HG02588 (cell line): Measurements from ENCODE around the gene IGFN1.
"Not testable (repeated sequence)": the region's sequence is repeated elsewhere in the genome, so short reads cannot be mapped to it uniquely, and the experiment has no call there.

ENCODE experiments used
- ATAC-seq: cut with Tn5 transposase; IDR thresholded peaks from one replicate; pipeline ENCODE4 v1.9.1; 2021; ENCODE audit warnings: mild to moderate bottlenecking, moderate library complexity; ENCODE audit not compliant: unreplicated experiment

The IGFN1 gene

GRCh38 chr1:201239646-201240045 is 49.0 kb downstream of the IGFN1 start:
- not testable (repeated sequence) for ATAC-seq

DNA sequence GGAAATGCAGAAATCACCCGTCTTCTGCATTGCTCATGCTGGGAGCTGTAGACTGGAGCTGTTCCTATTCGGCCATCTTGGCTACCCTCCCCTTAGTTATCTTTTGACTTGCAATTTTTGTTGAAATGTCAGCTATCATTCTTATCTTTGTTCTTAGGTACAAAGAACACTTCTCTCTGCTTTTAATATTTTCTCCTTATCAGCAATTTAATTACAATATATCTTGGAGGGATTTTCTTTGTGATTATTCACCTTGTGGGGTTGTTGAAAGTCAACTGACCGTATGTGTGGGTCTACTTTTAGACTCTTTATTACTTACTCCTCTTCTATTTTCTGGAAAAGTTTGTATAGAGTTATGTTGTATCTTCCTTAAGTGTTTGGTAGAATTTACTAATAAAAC is 49.5 kb downstream of the IGFN1 start:
- no peak for ATAC-seq

- ATAC-seq, result no peak
These were observed 51.1 kb downstream of the IGFN1 start for GRCh38 chr1:201241736-201242135.

GRCh38 chr1:201245082-201245481 is 54.5 kb downstream of the IGFN1 start:
- no peak for ATAC-seq

GRCh38 chr1:201248721-201249559 is 58.3 kb downstream of the IGFN1 start:
- no peak for ATAC-seq

- no peak for ATAC-seq
These were observed 59.8 kb downstream of the IGFN1 start for GRCh38 chr1:201250326-201251011.

DNA sequence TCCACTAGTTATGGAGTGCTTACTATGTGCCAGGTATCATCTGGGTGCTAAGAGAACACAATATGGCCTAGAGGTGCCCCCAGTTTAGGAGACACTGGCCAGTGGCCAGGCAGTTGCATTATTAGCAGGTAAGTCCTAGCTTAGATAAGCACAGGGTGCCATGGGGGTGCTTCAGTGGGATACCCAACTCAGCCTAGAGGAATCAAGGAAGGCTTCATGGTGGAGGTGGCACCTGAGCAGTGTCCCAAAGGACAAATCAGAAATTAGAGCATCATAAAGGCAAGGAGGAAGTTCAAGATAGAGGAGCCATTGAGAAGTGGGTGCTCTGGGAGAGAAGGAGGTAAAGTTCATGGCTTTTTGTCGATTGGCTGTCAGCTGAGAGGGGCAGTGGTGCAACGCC is 60.8 kb downstream of the IGFN1 start:
- no peak for ATAC-seq

- no peak for ATAC-seq
These were observed 61.3 kb downstream of the IGFN1 start for GRCh38 chr1:201251851-201252430.

DNA sequence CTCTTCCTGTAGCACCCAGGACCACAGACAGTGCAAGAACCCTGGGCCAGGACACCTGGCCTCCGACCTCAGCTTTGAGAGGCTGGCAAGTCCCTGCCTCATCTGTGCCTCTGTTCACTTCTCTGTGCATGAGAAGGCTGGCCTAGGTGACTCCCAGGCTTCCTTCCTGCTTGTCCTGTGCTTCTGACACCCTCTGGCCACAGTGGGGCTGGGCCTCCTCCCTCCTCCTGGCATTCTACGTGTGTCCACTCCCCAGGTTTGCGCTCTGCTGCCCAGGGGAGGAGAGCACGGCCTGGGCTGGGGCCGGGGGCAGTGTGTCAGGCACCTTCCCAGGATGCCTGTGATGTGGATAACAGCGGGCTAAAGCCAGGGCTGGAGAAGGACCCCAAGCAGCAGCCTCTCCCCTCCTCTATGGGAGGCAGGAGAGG is 62.3 kb downstream of the IGFN1 start:
- no peak for ATAC-seq

GRCh38 chr1:201253411-201253810 is 62.8 kb downstream of the IGFN1 start:
- ATAC-seq, result no peak

DNA sequence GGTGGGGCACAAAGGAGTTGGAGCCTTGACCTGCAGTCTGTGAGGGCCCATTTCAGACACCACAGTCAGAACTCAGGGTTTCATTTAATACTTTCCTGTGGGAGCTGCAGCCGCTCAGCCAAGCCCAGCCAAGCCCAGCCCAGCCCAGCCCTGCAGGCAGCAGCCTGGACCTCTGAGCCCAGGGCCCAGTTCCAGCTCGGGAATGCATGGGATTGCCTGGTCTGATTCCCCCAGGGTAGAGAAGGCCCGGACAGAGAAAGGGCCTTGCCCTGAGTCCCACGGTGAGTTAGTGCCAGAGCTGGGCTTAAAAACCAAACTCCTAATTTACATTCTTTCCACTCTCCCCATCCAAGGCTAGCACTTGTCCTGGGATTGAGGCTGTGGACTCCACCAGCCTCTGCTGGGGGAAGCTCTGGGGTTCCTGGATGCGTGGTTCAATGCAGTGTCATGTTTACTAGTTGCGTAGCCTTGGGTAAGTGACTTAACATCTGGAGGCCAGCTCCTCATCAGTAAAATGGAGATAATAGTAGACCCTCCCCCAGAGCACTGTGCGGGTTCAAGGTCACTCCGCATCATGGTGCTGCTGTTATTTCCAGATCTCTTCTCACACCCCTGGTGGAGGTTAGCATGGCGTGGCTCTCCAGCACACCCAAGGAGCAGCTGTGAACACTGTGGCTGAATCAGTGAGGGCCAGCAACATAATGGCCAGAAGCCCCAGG is 63.4 kb downstream of the IGFN1 start:
- ATAC-seq, result no peak

GRCh38 chr1:201254625-201255478 is 64.2 kb downstream of the IGFN1 start:
- no peak for ATAC-seq

GRCh38 chr1:201255479-201256362 is 65.1 kb downstream of the IGFN1 start:
- no peak for ATAC-seq

DNA sequence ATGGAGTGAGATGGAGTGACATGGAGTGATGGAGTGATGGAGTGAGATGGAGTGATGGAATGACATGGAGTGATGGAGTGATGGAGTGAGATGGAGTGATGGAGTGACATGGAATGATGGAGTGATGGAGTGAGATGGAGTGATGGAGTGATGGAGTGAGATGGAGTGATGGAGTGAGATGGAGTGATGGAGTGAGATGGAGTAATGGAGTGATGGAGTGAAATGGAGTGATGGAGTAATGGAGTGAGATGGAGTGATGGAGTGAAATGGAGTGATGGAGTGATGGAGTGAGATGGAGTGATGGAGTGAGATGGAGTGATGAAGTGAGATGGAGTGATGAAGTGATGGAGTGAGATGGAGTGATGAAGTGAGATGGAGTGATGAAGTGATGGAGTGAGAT is 67.5 kb downstream of the IGFN1 start:
- ATAC-seq, result not testable (repeated sequence)

DNA sequence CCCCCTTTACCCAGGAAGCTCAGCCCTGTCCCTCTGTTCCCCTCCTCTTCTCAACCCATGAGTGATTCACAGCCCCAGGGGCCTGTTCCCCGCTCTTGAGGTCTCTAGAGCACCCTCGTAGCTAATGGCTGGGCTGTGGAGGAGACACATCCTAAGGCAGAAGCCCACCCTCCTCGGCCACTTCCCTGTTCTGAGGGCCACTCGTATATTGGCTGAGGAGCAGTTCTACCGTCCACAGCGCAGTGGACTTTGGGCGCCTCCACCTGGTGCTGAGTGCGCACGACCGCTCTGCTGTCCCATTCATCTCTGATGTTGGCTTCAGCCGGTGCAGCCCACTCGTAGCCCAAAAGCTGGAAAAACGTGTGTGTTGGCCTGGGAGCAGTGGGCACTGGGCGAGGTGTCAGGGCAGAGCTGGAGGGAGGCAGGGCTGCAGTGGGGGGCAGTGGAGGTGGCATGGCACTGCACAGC is 68.2 kb downstream of the IGFN1 start:
- ATAC-seq, result no peak

GRCh38 chr1:201259476-201260235 is 69.0 kb downstream of the IGFN1 start:
- no peak for ATAC-seq

- no peak for ATAC-seq
These were observed 69.6 kb downstream of the IGFN1 start for GRCh38 chr1:201260236-201260590.

- ATAC-seq, result no peak
These were observed 70.2 kb downstream of the IGFN1 start for GRCh38 chr1:201260648-201261311.
